GM23248 (cell line): ENCODE measurements around the gene KCNQ1OT1. TPM values are rescaled to one million over a fixed set of nuclear protein-coding genes. Genes with fewer than 3 reads are reported as not detected.

Experiments
- DNase-seq: peaks from one replicate; pipeline ENCODE4 v3.0.0-alpha.2; 2015
- H2AFZ ChIP-seq: fragments of 200-600 bp; sonication (generic); 2 replicates; pipeline ENCODE4 v1.6.1; 2016; ENCODE audit warnings: antibody characterized with exemption
- H3F3A ChIP-seq: fragments of 200-600 bp; sonication (generic); 2 replicates; pipeline ENCODE4 v1.6.1; 2016; ENCODE audit warnings: mild to moderate bottlenecking, antibody characterized with exemption, mixed run types; ENCODE audit not compliant: insufficient read depth
- H3K27ac ChIP-seq: fragments of 200-600 bp; sonication (generic); 2 replicates; pipeline ENCODE4 v1.5.1; 2016; ENCODE audit warnings: mild to moderate bottlenecking
- H3K27me3 ChIP-seq: fragments of 200-600 bp; sonication (generic); replicated peaks from 2 replicates; pipeline ENCODE4 v1.6.1; 2016; ENCODE audit warnings: mild to moderate bottlenecking; ENCODE audit not compliant: insufficient read depth
- H3K36me3 ChIP-seq: fragments of 200-600 bp; sonication (generic); 2 replicates; pipeline ENCODE4 v1.6.1; 2016; ENCODE audit warnings: low read depth, mild to moderate bottlenecking
- H3K4me1 ChIP-seq: fragments of 200-600 bp; sonication (generic); 2 replicates; pipeline ENCODE4 v1.6.1; 2016; ENCODE audit warnings: mild to moderate bottlenecking; ENCODE audit not compliant: insufficient read depth
- H3K4me2 ChIP-seq: fragments of 200-600 bp; sonication (generic); one replicate; pipeline ENCODE4 v1.6.1; 2016; ENCODE audit warnings: mild to moderate bottlenecking; ENCODE audit not compliant: unreplicated experiment
- H3K4me3 ChIP-seq: fragments of 200-600 bp; sonication (generic); 2 replicates; pipeline ENCODE4 v1.5.1; 2016; ENCODE audit warnings: mild to moderate bottlenecking
- H3K79me2 ChIP-seq: fragments of 200-600 bp; sonication (generic); 2 replicates; pipeline ENCODE4 v1.6.1; 2016; ENCODE audit warnings: mild to moderate bottlenecking; ENCODE audit not compliant: insufficient read depth
- H3K9ac ChIP-seq: fragments of 200-600 bp; sonication (generic); 2 replicates; pipeline ENCODE4 v1.6.1; 2016; ENCODE audit warnings: mild to moderate bottlenecking
- H3K9me2 ChIP-seq: fragments of 200-600 bp; sonication (generic); 2 replicates; pipeline ENCODE4 v1.6.1; 2016; ENCODE audit warnings: mixed run types, mild to moderate bottlenecking, moderate library complexity; ENCODE audit not compliant: insufficient read depth
- H3K9me3 ChIP-seq: fragments of 200-600 bp; sonication (generic); one replicate; pipeline ENCODE4 v1.6.1; 2017; ENCODE audit warnings: low read depth
- H4K20me1 ChIP-seq: fragments of 200-600 bp; sonication (generic); 2 replicates; pipeline ENCODE4 v1.6.0; 2016; ENCODE audit not compliant: insufficient read depth
- EZH2 ChIP-seq: fragments of 200-600 bp; sonication (generic); IDR thresholded peaks from 2 replicates; pipeline ENCODE4 v1.6.1; 2018; ENCODE audit warnings: antibody characterized with exemption, mild to moderate bottlenecking; ENCODE audit not compliant: insufficient read depth, poor library complexity, severe bottlenecking
- EZH2phosphoT487 ChIP-seq: fragments of 200-600 bp; sonication (generic); IDR thresholded peaks from 2 replicates; pipeline ENCODE4 v1.6.1; 2018; ENCODE audit warnings: antibody characterized with exemption, moderate library complexity, mild to moderate bottlenecking, low read depth; ENCODE audit not compliant: insufficient read depth
- WGBS, 2 experiments: methylation state at CpG; one replicate each; pipeline ENCODE4 v1.1.6; 2015 to 2017; ENCODE audit warnings: low lambda C conversion rate in 2 of 2, low coverage in 1 of 2; ENCODE audit errors: missing lambda C conversion rate in 2 of 2; 5-methylcytosine and 5-hydroxymethylcytosine counted together
- in situ Hi-C: fragments of 300-500 bp; cut with MboI; formaldehyde crosslinking; loops from 2 replicates; pipeline ENCODE4 v1.15.0; 2020
- polyA plus RNA-seq: library from polyadenylated mRNA; unstranded; fragments of >200 nt; fragmentation: Nextera tagmentation; extraction: Ambion mirVana; gene quantifications from 2 replicates; pipeline ENCODE4 v1.2.1, GENCODE V29; 2016
- total RNA-seq: library from RNA; depleted of rRNA; stranded (reverse); fragments of >200 nt; shearing (Covaris generic); gene quantifications from 2 replicates; pipeline ENCODE4 v1.2.3, GENCODE V29; 2014

Gene KCNQ1OT1
- total and polyA plus RNA-seq, 2 experiments from 2014 or later: 0.49 to 0.86 TPM

GRCh38 chr11:2655016-2655719 lies 44.6 kb downstream of the KCNQ1OT1 start:
- no peak overlapping the region for H3K4me3 ChIP-seq

GRCh38 chr11:2653930-2654739 lies 45.7 kb downstream of the KCNQ1OT1 start:
- WGBS, 2 experiments: 73 to 75% methylated on average over 15 to 16 of the region's 16 CpGs
- no peaks in the 10 kb centered on the region; the same call in 1 of the 2 replicates for H3K27me3 ChIP-seq
- no peaks in the 10 kb centered on the region for H3K9me2 ChIP-seq
- no peaks in the 10 kb centered on the region for H3K4me1 ChIP-seq
- no peak for DNase-seq
- H3F3A ChIP-seq: peaks cover 53% of the 10 kb centered on the region
- TF ChIP-seq EZH2 (no peak), EZH2phosphoT487 (no peak)
- no peak overlapping the region for H2AFZ ChIP-seq
- no peak overlapping the region for H3K27ac ChIP-seq
- no peaks in the 10 kb centered on the region for H4K20me1 ChIP-seq
- in situ Hi-C loops: no loop called here
- H3K9ac ChIP-seq: no peak overlapping the region
- no peaks in the 10 kb centered on the region for H3K79me2 ChIP-seq
- no peak overlapping the region for H3K4me3 ChIP-seq
- peaks cover 4% of the 10 kb centered on the region for H3K9me3 ChIP-seq
- H3K36me3 ChIP-seq: no peaks in the 10 kb centered on the region
- H3K4me2 ChIP-seq: no peak overlapping the region

More at GRCh38 chr11:2655016-2655719, 44.6 kb downstream of the KCNQ1OT1 start:
- no peaks in the 10 kb centered on the region for H3K9me2 ChIP-seq
- H4K20me1 ChIP-seq: no peaks in the 10 kb centered on the region
- 57 to 65% methylated on average over 6 of the region's 6 CpGs for WGBS, 2 experiments
- peaks cover 45% of the 10 kb centered on the region for H3F3A ChIP-seq
- H3K4me1 ChIP-seq: no peaks in the 10 kb centered on the region
- H3K27ac ChIP-seq: no peak overlapping the region
- H3K9me3 ChIP-seq: peaks cover 4% of the 10 kb centered on the region
- H3K27me3 ChIP-seq: peaks cover 4% of the 10 kb centered on the region; the same call in 1 of the 2 replicates
- DNase-seq: no peak
- H3K9ac ChIP-seq: no peak overlapping the region
- no peaks in the 10 kb centered on the region for H3K79me2 ChIP-seq
- in situ Hi-C loops: no loop called here
- no peak overlapping the region for H3K4me2 ChIP-seq
- no peak for TF ChIP-seq EZH2phosphoT487
- TF ChIP-seq EZH2: no peak
- H3K36me3 ChIP-seq: no peaks in the 10 kb centered on the region
- no peak overlapping the region for H2AFZ ChIP-seq

GRCh38 chr11:2653198-2653551 lies 46.6 kb downstream of the KCNQ1OT1 start:
- H2AFZ ChIP-seq: no peak overlapping the region
- H3K27ac ChIP-seq: no peak overlapping the region
- TF ChIP-seq EZH2: no peak
- no peak for TF ChIP-seq EZH2phosphoT487
- H3K9me2 ChIP-seq: no peaks in the 10 kb centered on the region
- H3K4me2 ChIP-seq: no peak overlapping the region
- H3K4me3 ChIP-seq: no peak overlapping the region
- no peaks in the 10 kb centered on the region for H3K4me1 ChIP-seq
- no peaks in the 10 kb centered on the region for H3K36me3 ChIP-seq
- no peaks in the 10 kb centered on the region; the same call in 1 of the 2 replicates for H3K27me3 ChIP-seq
- H4K20me1 ChIP-seq: no peaks in the 10 kb centered on the region
- in situ Hi-C loops: no loop called here
- H3K9me3 ChIP-seq: peaks cover 4% of the 10 kb centered on the region
- peaks cover 62% of the 10 kb centered on the region for H3F3A ChIP-seq
- H3K9ac ChIP-seq: no peak overlapping the region
- DNase-seq: no peak
- 88 to 91% methylated on average over 1 of the region's 1 CpG for WGBS, 2 experiments
- no peaks in the 10 kb centered on the region for H3K79me2 ChIP-seq

GRCh38 chr11:2652333-2653197 lies 47.2 kb downstream of the KCNQ1OT1 start:
- in situ Hi-C loops: no loop called here
- H3F3A ChIP-seq: peaks cover 61% of the 10 kb centered on the region
- WGBS, 2 experiments: 42% methylated on average over 11 of the region's 11 CpGs
- H3K4me1 ChIP-seq: no peaks in the 10 kb centered on the region
- H3K9me3 ChIP-seq: peaks cover 4% of the 10 kb centered on the region
- H3K79me2 ChIP-seq: no peaks in the 10 kb centered on the region
- no peak for DNase-seq
- no peak overlapping the region for H3K4me3 ChIP-seq
- no peak overlapping the region for H3K9ac ChIP-seq
- H3K4me2 ChIP-seq: no peak overlapping the region
- no peak overlapping the region for H3K27ac ChIP-seq
- H3K27me3 ChIP-seq: no peaks in the 10 kb centered on the region
- TF ChIP-seq EZH2phosphoT487 (no peak), EZH2 (no peak)
- no peaks in the 10 kb centered on the region for H3K9me2 ChIP-seq
- no peaks in the 10 kb centered on the region for H3K36me3 ChIP-seq
- no peaks in the 10 kb centered on the region for H4K20me1 ChIP-seq
- no peak overlapping the region for H2AFZ ChIP-seq
